Measurements from ENCODE around the gene GGNBP2.

- no peak for TF ChIP-seq POLR2A (IDR thresholded peaks at IDR 0.05; ENCODE audit: low read length)
- TF ChIP-seq GATA1 (IDR thresholded peaks at IDR 0.05; ENCODE audit: low read depth, low read length): no peak
Measured at GRCh38 chr17:36550491-36551417, 6.0 kb downstream of the GGNBP2 start.

Data from erythroblast (primary cell).